ENCODE measurements around the gene CALD1. TPM values are rescaled to one million over a fixed set of nuclear protein-coding genes. Genes with fewer than 3 reads are reported as not detected.

Gene CALD1
- total RNA-seq, 2 donors from 2014 or later = 10.8 to 20.0 TPM

DNA sequence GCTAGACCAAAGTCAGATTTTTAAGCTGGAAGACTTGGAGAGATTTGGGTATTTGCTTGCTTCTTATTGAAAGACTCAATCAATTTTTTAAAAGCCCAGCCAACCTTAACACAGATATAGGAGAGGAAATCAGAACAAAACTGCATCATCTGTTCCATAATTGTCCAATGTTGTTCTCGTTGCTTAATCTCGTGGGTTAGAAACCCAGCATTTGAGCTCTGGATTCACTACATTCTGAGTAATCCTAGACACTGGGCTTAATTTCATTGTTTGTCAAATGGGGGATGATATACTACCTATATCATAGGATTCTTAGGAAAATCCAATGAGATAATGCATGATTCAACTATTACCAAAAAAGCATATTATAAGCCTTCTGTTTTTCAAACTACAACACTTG, 48.9 kb downstream of the CALD1 start:
- H3K4me1 Mint-ChIP-seq (ENCODE audit: low read depth) = no peaks in the 10 kb centered on the region
- no peaks in the 10 kb centered on the region for H3K36me3 Mint-ChIP-seq (ENCODE audit: insufficient read depth in 2 of 2)
- H3K27ac Mint-ChIP-seq = no peak overlapping the region
- H3K4me3 Mint-ChIP-seq = no peak overlapping the region
- H3K9me3 Mint-ChIP-seq = no peaks in the 10 kb centered on the region
- ATAC-seq (replicated peaks in 1 of 2) = no peak
- no peak for DNase-seq
- no peaks in the 10 kb centered on the region for H3K27me3 Mint-ChIP-seq (ENCODE audit: low read depth)

- Mint-ChIP-seq H3K36me3 (ENCODE audit: insufficient read depth in 2 of 2) (no peaks in the 10 kb centered on the region), H3K4me1 (ENCODE audit: low read depth) (no peaks in the 10 kb centered on the region), H3K9me3 (no peaks in the 10 kb centered on the region)
These were observed 50.0 kb downstream of the CALD1 start for GRCh38 chr7:134829380-134829986.

DNA sequence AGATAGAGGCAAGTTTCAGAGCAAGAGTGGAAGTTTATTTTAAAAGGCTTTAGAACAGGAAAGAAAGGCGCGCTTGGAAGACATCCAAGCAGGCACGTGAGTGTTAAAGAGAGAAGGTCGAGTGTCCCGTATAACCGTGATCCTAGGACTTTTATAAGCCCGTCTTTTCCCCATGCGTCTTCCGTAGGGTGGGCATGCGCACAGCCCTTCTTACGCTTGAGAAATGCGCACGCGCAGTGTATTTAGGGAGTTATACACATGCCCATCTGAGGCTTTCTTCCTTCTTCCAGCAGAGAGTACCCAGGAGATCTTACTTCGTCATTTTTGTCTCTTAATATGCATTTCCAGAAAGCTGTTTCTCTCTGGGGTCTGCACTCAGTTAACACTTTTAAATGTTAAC, 52.4 kb downstream of the CALD1 start:
- no peaks in the 10 kb centered on the region for H3K9me3 Mint-ChIP-seq
- H3K27me3 Mint-ChIP-seq (ENCODE audit: low read depth) = no peaks in the 10 kb centered on the region
- no peaks in the 10 kb centered on the region for H3K4me1 Mint-ChIP-seq (ENCODE audit: low read depth)
- ATAC-seq (replicated peaks in 1 of 2) (no peak), DNase-seq (no peak)
- H3K36me3 Mint-ChIP-seq (ENCODE audit: insufficient read depth in 2 of 2) = no peaks in the 10 kb centered on the region
- peak overlapping the region in 1 of 2 donors; percentile 30 for H3K4me3 Mint-ChIP-seq
- H3K27ac Mint-ChIP-seq = no peak overlapping the region

More at GRCh38 chr7:134829380-134829986, 50.0 kb downstream of the CALD1 start:
- ATAC-seq (replicated peaks in 1 of 2) (no peak), DNase-seq (no peak)
- H3K27me3 Mint-ChIP-seq (ENCODE audit: low read depth) = no peaks in the 10 kb centered on the region
- H3K27ac Mint-ChIP-seq = no peak overlapping the region
- no peak overlapping the region for H3K4me3 Mint-ChIP-seq

DNA sequence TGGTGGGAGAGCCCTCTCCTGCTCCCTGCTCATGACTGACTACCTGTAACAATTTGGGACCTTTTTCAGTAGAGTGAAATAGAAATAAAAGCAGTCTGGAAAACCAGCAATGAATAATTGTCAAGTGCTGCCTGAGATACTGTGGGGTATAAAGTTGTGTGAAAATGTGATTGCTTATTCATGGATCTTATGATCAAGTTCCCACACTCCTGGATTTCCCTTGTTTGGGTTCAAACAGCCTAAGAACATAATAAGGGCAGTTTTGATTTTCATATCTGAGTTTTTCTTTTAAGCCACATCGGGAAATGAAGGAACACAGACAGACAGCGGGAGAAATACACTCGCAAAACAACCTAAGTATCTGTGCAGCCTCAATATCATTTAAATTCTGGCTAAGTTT, 52.9 kb downstream of the CALD1 start:
- no peaks in the 10 kb centered on the region for H3K9me3 Mint-ChIP-seq
- DNase-seq (no peak), ATAC-seq (replicated peaks in 1 of 2) (no peak)
- no peaks in the 10 kb centered on the region for H3K36me3 Mint-ChIP-seq (ENCODE audit: insufficient read depth in 2 of 2)
- H3K4me3 Mint-ChIP-seq = no peak overlapping the region
- no peaks in the 10 kb centered on the region for H3K27me3 Mint-ChIP-seq (ENCODE audit: low read depth)
- no peaks in the 10 kb centered on the region for H3K4me1 Mint-ChIP-seq (ENCODE audit: low read depth)
- H3K27ac Mint-ChIP-seq = no peak overlapping the region

DNA sequence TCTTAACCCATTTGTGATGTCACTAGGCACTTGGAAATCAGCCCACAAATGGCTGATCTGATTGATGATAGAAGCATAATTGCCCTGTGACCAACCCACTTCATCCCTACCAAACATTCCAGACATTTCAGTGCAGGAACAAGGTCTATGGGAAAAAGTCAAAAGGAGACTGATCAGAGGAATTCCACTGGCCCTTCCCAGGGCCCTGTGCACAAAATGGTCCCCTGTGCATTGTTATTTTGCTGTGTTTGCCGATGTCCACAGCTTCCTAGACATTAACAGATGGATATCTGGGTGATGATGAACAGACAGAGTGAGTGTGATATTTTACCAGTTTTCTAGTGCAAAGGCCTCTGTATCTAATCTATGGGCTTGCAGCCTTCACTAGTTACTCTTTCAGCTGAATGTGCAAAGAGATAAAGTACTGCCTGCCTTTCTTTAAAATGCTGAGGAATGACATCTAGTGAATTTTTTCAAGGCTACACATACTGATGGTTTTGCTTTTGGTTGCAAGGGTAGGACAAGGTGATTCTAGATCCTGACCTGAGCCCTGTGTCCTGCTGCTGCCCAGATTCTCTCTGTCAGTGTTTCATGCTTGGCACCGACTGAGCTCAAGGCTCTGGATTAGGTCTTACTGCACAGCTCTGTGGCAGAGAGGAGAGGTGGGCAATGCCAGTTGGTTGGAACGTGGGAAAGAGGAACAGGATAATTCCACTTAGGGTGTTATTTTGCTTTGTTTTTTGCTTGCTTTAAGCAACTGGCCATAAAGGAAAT, 55.4 kb downstream of the CALD1 start:
- Mint-ChIP-seq H3K9me3 (no peaks in the 10 kb centered on the region), H3K27ac (no peak overlapping the region), H3K4me3 (no peak overlapping the region), H3K27me3 (ENCODE audit: low read depth) (no peaks in the 10 kb centered on the region), H3K4me1 (ENCODE audit: low read depth) (no peaks in the 10 kb centered on the region), H3K36me3 (ENCODE audit: insufficient read depth in 2 of 2) (no peaks in the 10 kb centered on the region)
- DNase-seq (no peak), ATAC-seq (replicated peaks in 1 of 2) (no peak)

DNA sequence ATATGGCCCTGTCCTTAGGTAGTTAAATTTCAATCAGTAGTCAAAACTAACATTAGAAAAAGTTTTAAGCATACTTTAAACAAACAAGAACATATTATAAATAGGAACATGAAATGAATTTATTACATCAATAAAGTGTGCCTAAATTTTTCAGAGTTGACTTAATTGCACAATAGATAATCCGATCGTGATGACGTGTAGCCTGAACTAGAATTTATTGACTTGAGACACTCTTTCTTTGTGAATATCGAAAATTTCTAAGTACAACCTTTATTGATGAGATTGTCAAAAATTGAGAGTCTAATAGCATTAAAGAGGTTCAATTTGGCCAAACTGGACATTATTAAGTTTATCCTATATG, 56.0 kb downstream of the CALD1 start:
- Mint-ChIP-seq H3K4me3 (no peak overlapping the region), H3K27ac (no peak overlapping the region), H3K27me3 (ENCODE audit: low read depth) (no peaks in the 10 kb centered on the region), H3K36me3 (ENCODE audit: insufficient read depth in 2 of 2) (no peaks in the 10 kb centered on the region), H3K4me1 (ENCODE audit: low read depth) (no peaks in the 10 kb centered on the region), H3K9me3 (no peaks in the 10 kb centered on the region)
- ATAC-seq (replicated peaks in 1 of 2) (no peak), DNase-seq (no peak)

DNA sequence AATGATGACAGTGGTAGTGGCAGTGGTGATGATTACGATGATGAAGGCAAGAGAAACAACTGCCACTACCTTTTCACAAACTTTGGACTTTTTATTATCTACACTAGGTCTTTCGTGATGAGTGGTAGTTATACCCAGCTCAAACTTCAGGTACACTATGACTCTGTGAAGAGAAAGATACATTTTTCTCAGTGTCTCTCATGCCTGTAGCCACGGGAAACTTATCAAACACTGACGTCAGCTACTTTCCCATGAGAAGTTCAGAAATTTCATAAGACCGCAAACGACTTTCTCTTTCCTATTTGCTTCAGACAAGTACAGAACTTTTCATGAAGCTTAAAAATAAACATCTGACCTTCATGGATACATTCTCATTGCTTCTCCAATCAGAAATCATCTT, 57.0 kb downstream of the CALD1 start:
- Mint-ChIP-seq H3K4me1 (ENCODE audit: low read depth) (no peaks in the 10 kb centered on the region), H3K4me3 (no peak overlapping the region), H3K27me3 (ENCODE audit: low read depth) (no peaks in the 10 kb centered on the region), H3K36me3 (ENCODE audit: insufficient read depth in 2 of 2) (no peaks in the 10 kb centered on the region), H3K9me3 (no peaks in the 10 kb centered on the region), H3K27ac (no peak overlapping the region)
- no peak for DNase-seq
- ATAC-seq (replicated peaks in 1 of 2) = peak; percentile 63 to 84

DNA sequence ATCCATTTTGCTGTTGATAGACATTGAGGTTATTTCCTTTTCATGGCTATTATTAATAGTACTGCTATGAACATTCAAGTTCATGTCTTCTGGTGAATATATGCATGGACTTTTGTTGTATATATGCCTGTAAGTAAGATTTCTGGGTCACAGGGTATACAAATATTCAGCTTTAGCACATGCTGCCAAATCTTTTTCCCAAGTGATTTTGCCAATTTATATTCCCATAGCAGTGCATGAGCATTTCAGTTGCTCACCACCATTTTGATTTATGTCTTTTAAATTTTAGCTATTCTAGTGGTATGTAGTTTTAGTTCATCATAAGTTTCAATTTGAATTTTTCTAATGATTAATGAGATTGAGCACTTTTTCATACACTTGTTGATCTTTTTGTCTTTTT, 59.9 kb downstream of the CALD1 start:
- Mint-ChIP-seq H3K36me3 (ENCODE audit: insufficient read depth in 2 of 2) (no peaks in the 10 kb centered on the region), H3K4me1 (ENCODE audit: low read depth) (peaks cover 5% of the 10 kb centered on the region), H3K27ac (no peak overlapping the region), H3K4me3 (no peak overlapping the region), H3K9me3 (no peaks in the 10 kb centered on the region), H3K27me3 (ENCODE audit: low read depth) (no peaks in the 10 kb centered on the region)
- DNase-seq (no peak), ATAC-seq (replicated peaks in 1 of 2) (no peak)

DNA sequence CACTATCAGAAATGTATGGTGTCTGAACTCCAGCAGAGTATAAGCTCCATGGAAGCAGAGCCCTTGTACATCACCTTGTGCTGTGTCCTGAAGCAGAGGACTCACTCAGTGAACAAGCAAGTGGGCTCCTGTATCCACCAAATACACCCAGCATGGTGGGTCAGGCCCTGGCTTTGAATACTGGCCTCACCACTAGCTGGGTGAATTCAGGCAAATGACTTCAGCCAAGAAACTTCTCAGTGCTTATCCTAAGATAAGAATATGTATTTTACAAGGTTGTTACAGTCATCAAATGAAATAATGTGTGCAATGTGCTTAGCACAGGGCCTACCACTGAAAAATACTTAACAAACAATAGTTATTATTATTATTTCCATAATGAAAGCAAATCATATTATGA, 62.6 kb downstream of the CALD1 start:
- Mint-ChIP-seq H3K36me3 (ENCODE audit: insufficient read depth in 2 of 2) (no peaks in the 10 kb centered on the region), H3K4me1 (ENCODE audit: low read depth) (peaks cover 17% of the 10 kb centered on the region), H3K27ac (no peak overlapping the region), H3K9me3 (no peaks in the 10 kb centered on the region), H3K27me3 (ENCODE audit: low read depth) (no peaks in the 10 kb centered on the region), H3K4me3 (no peak overlapping the region)
- DNase-seq (no peak), ATAC-seq (replicated peaks in 1 of 2) (no peak)

DNA sequence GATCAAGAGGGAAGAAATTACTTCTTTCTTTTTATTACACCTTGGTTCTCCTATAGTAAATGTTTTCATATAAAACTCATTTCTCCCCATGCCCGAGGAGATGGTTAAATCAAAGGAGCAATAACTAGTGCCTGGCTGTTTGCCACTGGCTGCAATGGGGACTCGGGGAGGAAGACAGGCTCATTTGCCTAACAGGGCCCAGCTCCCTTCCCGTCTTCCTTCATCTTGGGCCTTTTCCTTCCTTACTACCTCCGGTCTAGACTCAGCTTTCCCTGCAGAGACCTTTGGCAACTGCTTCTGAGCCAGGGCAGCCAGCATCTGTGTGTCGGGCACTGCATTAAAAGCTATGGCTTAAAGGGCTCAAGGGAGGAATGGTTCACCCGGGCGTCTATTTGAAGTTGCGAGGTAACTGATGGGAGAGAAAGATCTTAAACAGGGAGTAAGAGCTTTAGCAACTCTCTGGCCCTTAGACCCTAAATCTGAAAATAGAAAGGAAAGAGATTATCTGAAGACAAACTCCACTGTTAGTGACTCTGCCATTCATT, 63.5 kb downstream of the CALD1 start:
- ATAC-seq (replicated peaks in 1 of 2) (no peak), DNase-seq (no peak)
- no peaks in the 10 kb centered on the region for H3K36me3 Mint-ChIP-seq (ENCODE audit: insufficient read depth in 2 of 2)
- H3K27me3 Mint-ChIP-seq (ENCODE audit: low read depth) = no peaks in the 10 kb centered on the region
- H3K4me1 Mint-ChIP-seq (ENCODE audit: low read depth) = peaks cover 17% of the 10 kb centered on the region
- no peak overlapping the region for H3K27ac Mint-ChIP-seq
- H3K4me3 Mint-ChIP-seq = no peak overlapping the region
- H3K9me3 Mint-ChIP-seq = no peaks in the 10 kb centered on the region

DNA sequence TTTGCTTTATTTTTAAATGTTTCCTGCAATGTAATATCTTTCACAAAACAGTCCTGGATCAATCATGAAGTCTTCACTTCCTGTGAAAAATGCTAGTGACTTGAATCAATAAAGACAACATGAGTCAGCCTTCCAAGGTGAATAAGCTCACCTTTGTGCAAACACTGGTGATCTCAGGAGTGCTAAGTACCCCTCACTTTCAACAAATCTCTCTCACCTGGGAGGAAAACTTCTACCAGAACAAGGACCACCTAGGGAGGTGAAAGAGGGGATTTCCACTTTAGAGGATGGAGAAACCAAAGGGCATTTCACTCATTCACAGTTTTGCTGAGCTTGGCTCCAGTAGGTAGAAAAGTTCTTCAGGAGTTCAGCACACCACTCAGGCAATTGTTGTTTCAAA, 64.8 kb downstream of the CALD1 start:
- DNase-seq = no peak
- peak in 1 of 2 donors; percentile 41 for ATAC-seq (replicated peaks in 1 of 2)
- no peaks in the 10 kb centered on the region for H3K27me3 Mint-ChIP-seq (ENCODE audit: low read depth)
- H3K4me3 Mint-ChIP-seq = no peak overlapping the region
- H3K4me1 Mint-ChIP-seq (ENCODE audit: low read depth) = peaks cover 17% of the 10 kb centered on the region
- H3K9me3 Mint-ChIP-seq = no peaks in the 10 kb centered on the region
- H3K27ac Mint-ChIP-seq = peak overlapping the region; percentile 40
- H3K36me3 Mint-ChIP-seq (ENCODE audit: insufficient read depth in 2 of 2) = no peaks in the 10 kb centered on the region

GRCh38 chr7:134845461-134845860, 66.0 kb downstream of the CALD1 start:
- H3K36me3 Mint-ChIP-seq (ENCODE audit: insufficient read depth in 2 of 2) = no peaks in the 10 kb centered on the region
- no peaks in the 10 kb centered on the region for H3K27me3 Mint-ChIP-seq (ENCODE audit: low read depth)
- peaks cover 18% of the 10 kb centered on the region for H3K4me1 Mint-ChIP-seq (ENCODE audit: low read depth)
- ATAC-seq (replicated peaks in 1 of 2) (peak; percentile 53 to 56), DNase-seq (no peak)
- no peaks in the 10 kb centered on the region for H3K9me3 Mint-ChIP-seq
- H3K27ac Mint-ChIP-seq = peak overlapping the region; percentile 22
- no peak overlapping the region for H3K4me3 Mint-ChIP-seq

DNA sequence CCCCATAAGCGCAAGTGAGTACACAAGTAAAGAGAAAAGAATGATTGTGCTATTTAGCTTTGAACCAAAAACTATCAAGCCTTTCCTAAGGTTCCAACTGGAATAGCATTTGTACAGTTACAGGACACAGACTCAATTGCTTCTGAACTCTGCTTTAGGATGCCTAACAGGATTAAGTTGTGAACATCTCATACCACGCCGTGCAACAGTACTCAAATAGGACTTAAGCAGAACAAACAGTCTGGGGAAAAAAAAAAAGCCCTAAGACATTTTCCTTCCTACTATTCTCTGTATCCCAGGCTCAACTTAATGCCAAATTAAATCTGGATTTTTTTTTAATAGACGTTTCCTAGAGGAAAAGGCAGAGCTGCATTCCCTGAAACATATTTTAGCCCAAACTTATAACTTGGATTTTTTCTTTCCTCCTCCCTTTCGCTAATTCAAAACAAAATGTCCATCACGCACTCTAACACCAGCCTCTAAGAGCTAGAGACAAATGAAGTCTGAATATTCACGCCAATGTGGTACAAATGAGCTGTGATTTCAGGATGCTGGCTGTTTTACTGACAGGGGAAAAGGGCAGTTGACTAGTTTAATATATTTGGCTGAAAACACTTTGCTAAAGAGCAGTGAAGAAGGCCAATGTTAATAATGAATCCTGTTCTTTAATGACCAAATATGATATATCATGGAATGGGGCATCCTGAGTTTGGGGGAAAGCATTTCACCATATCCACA, 68.6 kb downstream of the CALD1 start:
- H3K4me3 Mint-ChIP-seq = no peak overlapping the region
- ATAC-seq (replicated peaks in 1 of 2) (no peak), DNase-seq (no peak)
- H3K9me3 Mint-ChIP-seq = peaks cover 4 to 7% of the 10 kb centered on the region in 2 donors
- peaks cover 34% of the 10 kb centered on the region for H3K4me1 Mint-ChIP-seq (ENCODE audit: low read depth)
- H3K36me3 Mint-ChIP-seq (ENCODE audit: insufficient read depth in 2 of 2) = peaks cover 3 to 5% of the 10 kb centered on the region in 2 donors
- H3K27me3 Mint-ChIP-seq (ENCODE audit: low read depth) = no peaks in the 10 kb centered on the region
- H3K27ac Mint-ChIP-seq = no peak overlapping the region
